ENCODE data around the gene PTAFR.

Gene PTAFR

GRCh38 chr1:28173151-28173979 is 3.1 kb downstream of the PTAFR start:
- Histone ChIP-seq H3K23ac (ENCODE audit: low read length in 2 of 2) (no peak overlapping the region), H2BK15ac (ENCODE audit: low read depth, poor library complexity, severe bottlenecking) (no peak overlapping the region), H3K14ac (ENCODE audit: low read length in 2 of 2) (no peak overlapping the region), H3K4me1 (ENCODE audit: control insufficient read depth, insufficient read depth, low read depth, low read length) (peaks cover 2% of the 10 kb centered on the region), H3K4me3 (ENCODE audit: insufficient read depth in 1 of 2, low read depth in 1 of 2, low read length in 2 of 2) (no peak overlapping the region), H4K8ac (ENCODE audit: low read length) (peak overlapping the region; percentile 77), H3K18ac (ENCODE audit: low read depth in 1 of 2, low read length in 2 of 2) (peak overlapping the region in 1 of 2 experiments; percentile 44), H3K9me3 (ENCODE audit: control insufficient read depth, low read length) (no peaks in the 10 kb centered on the region), H3K4me2 (ENCODE audit: low read length, poor library complexity, severe bottlenecking) (no peak overlapping the region), H3K79me1 (replicated peaks; ENCODE audit: low read length, poor library complexity, severe bottlenecking) (no peaks in the 10 kb centered on the region), H3K27me3 (ENCODE audit: control insufficient read depth in 1 of 2, insufficient read depth in 1 of 2, low read length in 2 of 2) (peaks cover 0 to 15% of the 10 kb centered on the region in 2 experiments), H2AK5ac (ENCODE audit: low read length, severe bottlenecking) (no peak overlapping the region), H3K4ac (ENCODE audit: low read depth in 1 of 2, low read length in 2 of 2) (peak overlapping the region in 1 of 2 experiments; percentile 35), H4K91ac (ENCODE audit: low read length) (peak overlapping the region; percentile 11), H2BK120ac (ENCODE audit: low read depth, low read length) (no peak overlapping the region), H2BK12ac (ENCODE audit: low read length in 2 of 2) (no peak overlapping the region), H2BK5ac (ENCODE audit: low read depth, low read length, poor library complexity, severe bottlenecking) (no peak overlapping the region), H2AFZ (ENCODE audit: low read depth, low read length) (peak overlapping the region; percentile 43), H3K36me3 (ENCODE audit: control insufficient read depth in 1 of 2, insufficient read depth in 2 of 2, low read depth in 1 of 2, low read length in 2 of 2) (no peaks in the 10 kb centered on the region), H3K9ac (ENCODE audit: low read length) (peak overlapping the region; percentile 53), H3K27ac (ENCODE audit: low read length, poor library complexity, severe bottlenecking) (no peak overlapping the region)
- WGBS: 76% methylated on average over 7 of the region's 11 CpGs
- DNase-seq: peak; percentile 58

- Histone ChIP-seq H3K18ac (ENCODE audit: low read depth in 1 of 2, low read length in 2 of 2) (no peak overlapping the region), H3K36me3 (ENCODE audit: control insufficient read depth in 1 of 2, insufficient read depth in 2 of 2, low read depth in 1 of 2, low read length in 2 of 2) (no peaks in the 10 kb centered on the region), H2BK120ac (ENCODE audit: low read depth, low read length) (no peak overlapping the region), H3K79me1 (replicated peaks; ENCODE audit: low read length, poor library complexity, severe bottlenecking) (no peaks in the 10 kb centered on the region), H3K9ac (ENCODE audit: low read length) (peak overlapping the region; percentile 40), H3K27ac (ENCODE audit: low read length, poor library complexity, severe bottlenecking) (no peak overlapping the region), H4K8ac (ENCODE audit: low read length) (no peak overlapping the region), H2BK5ac (ENCODE audit: low read depth, low read length, poor library complexity, severe bottlenecking) (no peak overlapping the region), H3K23ac (ENCODE audit: low read length in 2 of 2) (no peak overlapping the region), H2AFZ (ENCODE audit: low read depth, low read length) (no peak overlapping the region), H2AK5ac (ENCODE audit: low read length, severe bottlenecking) (no peak overlapping the region), H3K14ac (ENCODE audit: low read length in 2 of 2) (no peak overlapping the region), H2BK15ac (ENCODE audit: low read depth, poor library complexity, severe bottlenecking) (no peak overlapping the region), H3K4me3 (ENCODE audit: insufficient read depth in 1 of 2, low read depth in 1 of 2, low read length in 2 of 2) (peak overlapping the region in 1 of 2 experiments; percentile 44), H3K9me3 (ENCODE audit: control insufficient read depth, low read length) (no peaks in the 10 kb centered on the region), H3K27me3 (ENCODE audit: control insufficient read depth in 1 of 2, insufficient read depth in 1 of 2, low read length in 2 of 2) (peaks cover 0 to 14% of the 10 kb centered on the region in 2 experiments), H3K4me2 (ENCODE audit: low read length, poor library complexity, severe bottlenecking) (no peak overlapping the region), H2BK12ac (ENCODE audit: low read length in 2 of 2) (no peak overlapping the region), H4K91ac (ENCODE audit: low read length) (no peak overlapping the region), H3K4ac (ENCODE audit: low read depth in 1 of 2, low read length in 2 of 2) (no peak overlapping the region), H3K4me1 (ENCODE audit: control insufficient read depth, insufficient read depth, low read depth, low read length) (peaks cover 2% of the 10 kb centered on the region)
- 65% methylated on average over 7 of the region's 8 CpGs for WGBS
- DNase-seq: peak; percentile 34
Measured at GRCh38 chr1:28172713-28173150, 3.8 kb downstream of the PTAFR start.

- WGBS: 91% methylated on average over 7 of the region's 7 CpGs
- Histone ChIP-seq H3K27ac (ENCODE audit: low read length, poor library complexity, severe bottlenecking) (no peak overlapping the region), H4K8ac (ENCODE audit: low read length) (no peak overlapping the region), H3K14ac (ENCODE audit: low read length in 2 of 2) (no peak overlapping the region), H3K4ac (ENCODE audit: low read depth in 1 of 2, low read length in 2 of 2) (no peak overlapping the region), H2BK5ac (ENCODE audit: low read depth, low read length, poor library complexity, severe bottlenecking) (no peak overlapping the region), H3K9ac (ENCODE audit: low read length) (no peak overlapping the region), H3K23ac (ENCODE audit: low read length in 2 of 2) (no peak overlapping the region), H3K27me3 (ENCODE audit: control insufficient read depth in 1 of 2, insufficient read depth in 1 of 2, low read length in 2 of 2) (no peaks in the 10 kb centered on the region), H4K91ac (ENCODE audit: low read length) (no peak overlapping the region), H2AK5ac (ENCODE audit: low read length, severe bottlenecking) (no peak overlapping the region), H3K9me3 (ENCODE audit: control insufficient read depth, low read length) (no peaks in the 10 kb centered on the region), H3K36me3 (ENCODE audit: control insufficient read depth in 1 of 2, insufficient read depth in 2 of 2, low read depth in 1 of 2, low read length in 2 of 2) (no peaks in the 10 kb centered on the region), H3K4me1 (ENCODE audit: control insufficient read depth, insufficient read depth, low read depth, low read length) (peaks cover 2% of the 10 kb centered on the region), H3K4me3 (ENCODE audit: insufficient read depth in 1 of 2, low read depth in 1 of 2, low read length in 2 of 2) (no peak overlapping the region), H2AFZ (ENCODE audit: low read depth, low read length) (no peak overlapping the region), H3K18ac (ENCODE audit: low read depth in 1 of 2, low read length in 2 of 2) (no peak overlapping the region), H2BK12ac (ENCODE audit: low read length in 2 of 2) (no peak overlapping the region), H2BK15ac (ENCODE audit: low read depth, poor library complexity, severe bottlenecking) (no peak overlapping the region), H3K4me2 (ENCODE audit: low read length, poor library complexity, severe bottlenecking) (no peak overlapping the region), H2BK120ac (ENCODE audit: low read depth, low read length) (no peak overlapping the region), H3K79me1 (replicated peaks; ENCODE audit: low read length, poor library complexity, severe bottlenecking) (no peaks in the 10 kb centered on the region)
- no peak for DNase-seq
Measured at GRCh38 chr1:28171246-28171645, 5.2 kb downstream of the PTAFR start.

GRCh38 chr1:28170001-28170596 is 6.4 kb downstream of the PTAFR start:
- H3K4ac ChIP-seq (ENCODE audit: low read depth in 1 of 2, low read length in 2 of 2): no peak overlapping the region
- no peak overlapping the region for H4K91ac ChIP-seq (ENCODE audit: low read length)
- H3K27me3 ChIP-seq (ENCODE audit: control insufficient read depth in 1 of 2, insufficient read depth in 1 of 2, low read length in 2 of 2): no peaks in the 10 kb centered on the region
- H3K18ac ChIP-seq (ENCODE audit: low read depth in 1 of 2, low read length in 2 of 2): no peak overlapping the region
- no peaks in the 10 kb centered on the region for H3K9me3 ChIP-seq (ENCODE audit: control insufficient read depth, low read length)
- H3K14ac ChIP-seq (ENCODE audit: low read length in 2 of 2): peak overlapping the region in 1 of 2 experiments; percentile 20
- no peak overlapping the region for H2BK12ac ChIP-seq (ENCODE audit: low read length in 2 of 2)
- H2BK5ac ChIP-seq (ENCODE audit: low read depth, low read length, poor library complexity, severe bottlenecking): no peak overlapping the region
- H2BK15ac ChIP-seq (ENCODE audit: low read depth, poor library complexity, severe bottlenecking): no peak overlapping the region
- no peak overlapping the region for H3K9ac ChIP-seq (ENCODE audit: low read length)
- H2AK5ac ChIP-seq (ENCODE audit: low read length, severe bottlenecking): no peak overlapping the region
- H3K27ac ChIP-seq (ENCODE audit: low read length, poor library complexity, severe bottlenecking): no peak overlapping the region
- no peak overlapping the region for H3K4me3 ChIP-seq (ENCODE audit: insufficient read depth in 1 of 2, low read depth in 1 of 2, low read length in 2 of 2)
- no peak overlapping the region for H3K23ac ChIP-seq (ENCODE audit: low read length in 2 of 2)
- peaks cover 2% of the 10 kb centered on the region for H3K4me1 ChIP-seq (ENCODE audit: control insufficient read depth, insufficient read depth, low read depth, low read length)
- no peak for DNase-seq
- H3K4me2 ChIP-seq (ENCODE audit: low read length, poor library complexity, severe bottlenecking): no peak overlapping the region
- 100% methylated on average over 1 of the region's 2 CpGs for WGBS
- H2AFZ ChIP-seq (ENCODE audit: low read depth, low read length): no peak overlapping the region
- no peaks in the 10 kb centered on the region for H3K79me1 ChIP-seq (replicated peaks; ENCODE audit: low read length, poor library complexity, severe bottlenecking)
- H2BK120ac ChIP-seq (ENCODE audit: low read depth, low read length): no peak overlapping the region
- H4K8ac ChIP-seq (ENCODE audit: low read length): no peak overlapping the region
- no peaks in the 10 kb centered on the region for H3K36me3 ChIP-seq (ENCODE audit: control insufficient read depth in 1 of 2, insufficient read depth in 2 of 2, low read depth in 1 of 2, low read length in 2 of 2)
